Keratinocyte (primary cell): Measurements from ENCODE around the gene DGKH. TPM values are rescaled to one million over a fixed set of nuclear protein-coding genes. Genes with fewer than 3 reads are reported as not detected.

Source experiments
- DNase-seq: peaks from one replicate; pipeline ENCODE4 v3.0.0-alpha.2; 2011; ENCODE audit warnings: low read depth, missing footprints, low spot score
- FAIRE-seq: peaks from 2 replicates; lab custom pipeline; 2011; peaks lifted over from hg19 to GRCh38; lab: Jason Lieb, UNC
- H2AFZ ChIP-seq: 2 replicates; pipeline ENCODE4 v1.6.0; 2012; ENCODE audit warnings: low read length, control low read depth, inconsistent platforms; ENCODE audit not compliant: control insufficient read depth
- H3K27ac ChIP-seq: 2 replicates; pipeline ENCODE4 v1.5.1; 2011; ENCODE audit warnings: low read length; ENCODE audit not compliant: control insufficient read depth, insufficient read depth
- H3K27me3 ChIP-seq: 3 replicates; pipeline ENCODE4 v1.6.0; 2011; ENCODE audit warnings: low read length; ENCODE audit not compliant: control insufficient read depth, insufficient read depth; ENCODE audit errors: extremely low read depth
- H3K36me3 ChIP-seq, 2 experiments: 2 replicates in 1 of 2; 3 replicates in 1 of 2; pipeline ENCODE4 v1.5.1; 2011; ENCODE audit warnings: low read length in 2 of 2, mild to moderate bottlenecking in 1 of 2; ENCODE audit not compliant: control insufficient read depth in 2 of 2, insufficient read depth in 2 of 2; ENCODE audit errors: extremely low read depth in 1 of 2
- H3K4me1 ChIP-seq: 3 replicates; pipeline ENCODE4 v1.5.1; 2011; ENCODE audit warnings: low read length; ENCODE audit not compliant: control insufficient read depth, insufficient read depth; ENCODE audit errors: extremely low read depth
- H3K4me2 ChIP-seq: 3 replicates; pipeline ENCODE4 v1.6.0; 2011; ENCODE audit warnings: low read depth, low read length; ENCODE audit not compliant: control insufficient read depth, insufficient read depth; ENCODE audit errors: extremely low read depth
- H3K4me3 ChIP-seq, 3 experiments: fragments of 200-600 bp in 1 of 3; sonication (generic) in 1 of 3; 2 replicates in 2 of 3; 3 replicates in 1 of 3; pipeline ENCODE4 v1.5.1; 2011 to 2016; ENCODE audit warnings: low read length in 3 of 3, mild to moderate bottlenecking in 3 of 3, control low read depth in 2 of 3, inconsistent platforms in 1 of 3, low read depth in 1 of 3, mixed read lengths in 1 of 3, mixed run types in 1 of 3, moderate library complexity in 1 of 3; ENCODE audit not compliant: control insufficient read depth in 2 of 3, insufficient read depth in 2 of 3; ENCODE audit errors: extremely low read depth in 1 of 3
- H3K79me2 ChIP-seq: 2 replicates; pipeline ENCODE4 v1.6.0; 2012; ENCODE audit warnings: low read length; ENCODE audit not compliant: control insufficient read depth, insufficient read depth
- H3K9ac ChIP-seq: 3 replicates; pipeline ENCODE4 v1.6.0; 2011; ENCODE audit warnings: low read length; ENCODE audit not compliant: control insufficient read depth, insufficient read depth; ENCODE audit errors: extremely low read depth
- H3K9me1 ChIP-seq: 3 replicates; pipeline ENCODE4 v1.6.0; 2011; ENCODE audit warnings: low read length; ENCODE audit not compliant: control insufficient read depth, insufficient read depth; ENCODE audit errors: extremely low read depth
- H3K9me3 ChIP-seq: 2 replicates; pipeline ENCODE4 v1.5.1; 2012; ENCODE audit warnings: low read depth, low read length; ENCODE audit not compliant: control insufficient read depth
- H4K20me1 ChIP-seq: 3 replicates; pipeline ENCODE4 v1.6.0; 2011; ENCODE audit warnings: low read length; ENCODE audit not compliant: control insufficient read depth, insufficient read depth; ENCODE audit errors: extremely low read depth
- EZH2 ChIP-seq: IDR thresholded peaks from one replicate; pipeline ENCODE4 v1.6.1; 2012; ENCODE audit warnings: inconsistent platforms, mild to moderate bottlenecking, low read length, moderate library complexity
- dilution Hi-C: fragments of 300-500 bp; cut with MboI; formaldehyde crosslinking; loops from one replicate; pipeline ENCODE4 v1.7.0; 2020; ENCODE audit warnings: low sequenced_read_pairs; ENCODE audit not compliant: extremely low pct_ligation_motif_present
- polyA plus RNA-seq, 5 experiments: library from polyadenylated mRNA; depleted of rRNA in 3 of 5; stranded (reverse) in 3 of 5; stranded (forward) in 1 of 5; unstranded in 1 of 5; fragments of >200 nt; gene quantifications; 1 replicate in 1 of 5; 2 replicates in 3 of 5; 3 replicates in 1 of 5; pipeline versions ENCODE4 v1.2.1 to v1.2.3, GENCODE V29; 2011 to 2012; ENCODE audit warnings: missing spikeins in 2 of 5, low read depth in 1 of 5, low replicate concordance in 1 of 5
- TF ChIP-seq, protein P1 (sequence below), 3 experiments: IDR thresholded peaks in 1 of 3; conservative IDR thresholded peaks in 1 of 3; optimal IDR thresholded peaks in 1 of 3; 2 replicates in 2 of 3; 3 replicates in 1 of 3; pipeline versions ENCODE3 to v1.5.1; 2011; ENCODE audit warnings: low read length in 3 of 3, mild to moderate bottlenecking in 3 of 3, moderate library complexity in 2 of 3, control low read depth in 1 of 3, inconsistent platforms in 1 of 3; ENCODE audit not compliant: insufficient read depth in 2 of 3; ENCODE audit errors: extremely low read depth in 1 of 3

Gene DGKH
- polyA plus RNA-seq, 1 donor (not counting 4 experiments of a cell fraction or from before 2014, with no cell fraction given), result 12.8 TPM

GRCh38 chr13:42110410-42111155, 62.1 kb downstream of the DGKH start:
- DNase-seq (peak; percentile 28), FAIRE-seq (no peak)
- H3K4me3 ChIP-seq, result no peak overlapping the region
- H3K4me1 ChIP-seq, result peaks cover 32% of the 10 kb centered on the region
- TF ChIP-seq EZH2, result no peak
- TF ChIP-seq, protein P1, sequence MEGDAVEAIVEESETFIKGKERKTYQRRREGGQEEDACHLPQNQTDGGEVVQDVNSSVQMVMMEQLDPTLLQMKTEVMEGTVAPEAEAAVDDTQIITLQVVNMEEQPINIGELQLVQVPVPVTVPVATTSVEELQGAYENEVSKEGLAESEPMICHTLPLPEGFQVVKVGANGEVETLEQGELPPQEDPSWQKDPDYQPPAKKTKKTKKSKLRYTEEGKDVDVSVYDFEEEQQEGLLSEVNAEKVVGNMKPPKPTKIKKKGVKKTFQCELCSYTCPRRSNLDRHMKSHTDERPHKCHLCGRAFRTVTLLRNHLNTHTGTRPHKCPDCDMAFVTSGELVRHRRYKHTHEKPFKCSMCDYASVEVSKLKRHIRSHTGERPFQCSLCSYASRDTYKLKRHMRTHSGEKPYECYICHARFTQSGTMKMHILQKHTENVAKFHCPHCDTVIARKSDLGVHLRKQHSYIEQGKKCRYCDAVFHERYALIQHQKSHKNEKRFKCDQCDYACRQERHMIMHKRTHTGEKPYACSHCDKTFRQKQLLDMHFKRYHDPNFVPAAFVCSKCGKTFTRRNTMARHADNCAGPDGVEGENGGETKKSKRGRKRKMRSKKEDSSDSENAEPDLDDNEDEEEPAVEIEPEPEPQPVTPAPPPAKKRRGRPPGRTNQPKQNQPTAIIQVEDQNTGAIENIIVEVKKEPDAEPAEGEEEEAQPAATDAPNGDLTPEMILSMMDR (optimal IDR thresholded peaks at IDR 0.05 in 1 of 3, IDR thresholded peaks at IDR 0.05 in 1 of 3, conservative IDR thresholded peaks at IDR 0.05 in 1 of 3; ENCODE audit: extremely low read depth in 1 of 3, insufficient read depth in 2 of 3, low read length in 3 of 3), result peak; percentile 16 to 60 (median 46)
- no peak overlapping the region for H3K27ac ChIP-seq
- no peak overlapping the region for H2AFZ ChIP-seq
- no peaks in the 10 kb centered on the region for H3K9me3 ChIP-seq
- H4K20me1 ChIP-seq, result peaks cover 4% of the 10 kb centered on the region
- H3K79me2 ChIP-seq, result peaks cover 62% of the 10 kb centered on the region
- H3K4me2 ChIP-seq, result no peak overlapping the region
- H3K36me3 ChIP-seq, result no peaks in the 10 kb centered on the region
- no peak overlapping the region for H3K9ac ChIP-seq
- peaks cover 6% of the 10 kb centered on the region for H3K9me1 ChIP-seq
- dilution Hi-C loops, result no loop called here
- H3K27me3 ChIP-seq, result no peaks in the 10 kb centered on the region

DNA sequence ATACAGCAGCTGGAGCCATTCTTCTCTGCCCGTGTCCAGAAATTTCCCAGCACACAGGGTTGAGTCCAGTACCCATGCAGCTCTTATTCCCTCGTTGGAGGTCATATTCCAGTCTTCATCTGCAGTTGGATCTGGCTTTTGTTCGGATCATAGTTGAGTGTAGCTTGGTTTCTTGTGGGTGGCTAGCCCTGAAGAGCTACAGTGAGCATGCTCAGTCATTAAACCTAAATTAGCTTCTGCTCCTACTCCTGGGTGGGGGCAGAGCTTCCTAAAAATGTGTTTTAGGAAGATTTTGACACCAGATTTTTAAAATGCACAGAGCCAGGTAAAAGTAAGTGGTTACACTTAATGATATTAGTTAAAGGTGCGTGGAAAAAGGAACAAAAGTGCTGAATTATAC, 64.4 kb downstream of the DGKH start:
- Histone ChIP-seq H3K79me2 (peaks cover 59% of the 10 kb centered on the region), H3K4me2 (no peak overlapping the region), H3K4me1 (peaks cover 21% of the 10 kb centered on the region), H3K9me1 (no peaks in the 10 kb centered on the region), H3K9me3 (no peaks in the 10 kb centered on the region), H3K4me3 (no peak overlapping the region), H3K27me3 (no peaks in the 10 kb centered on the region), H3K36me3 (no peaks in the 10 kb centered on the region), H3K27ac (no peak overlapping the region), H2AFZ (no peak overlapping the region), H4K20me1 (peaks cover 4% of the 10 kb centered on the region), H3K9ac (no peak overlapping the region)
- DNase-seq (no peak), FAIRE-seq (no peak)
- TF ChIP-seq, protein P1 (optimal IDR thresholded peaks at IDR 0.05 in 1 of 3, IDR thresholded peaks at IDR 0.05 in 1 of 3, conservative IDR thresholded peaks at IDR 0.05 in 1 of 3; ENCODE audit: extremely low read depth in 1 of 3, insufficient read depth in 2 of 3, low read length in 3 of 3), result no peak
- no peak for TF ChIP-seq EZH2
- dilution Hi-C loops, result no loop called here
